Pancreas (tissue), 10 donors: ENCODE results near the gene CARD14. TPM values are rescaled to one million over a fixed set of nuclear protein-coding genes. Genes with fewer than 3 reads are reported as not detected.
"Not testable (repeated sequence)": the region's sequence is repeated elsewhere in the genome, so short reads cannot be mapped to it uniquely, and the experiment has no call there.

Experiments used
- ATAC-seq, 4 donors: fragments of 200-7000 bp; cut with Tn5 transposase; one replicate each; pipeline versions ENCODE4 v1.8.0 to v1.9.1; 2020; ENCODE audit warnings: mild to moderate bottlenecking in 4 of 4, moderate library complexity in 4 of 4
- DNase-seq, 6 donors: peaks; one replicate each; pipeline ENCODE4 v3.0.0-alpha.2; 2020
- FAIRE-seq: peaks from 2 replicates; lab custom pipeline; 2012; peaks lifted over from hg19 to GRCh38; lab: Jason Lieb, UNC
- H3K27ac ChIP-seq, 4 donors: fragments of 200-600 bp; sonication (generic); 1 replicate in 3 of 4; 2 replicates in 1 of 4; pipeline versions ENCODE4 v1.5.0 to v1.8.0; 2020
- H3K27me3 ChIP-seq, 4 donors: fragments of 200-600 bp; one replicate each; pipeline ENCODE4 v1.8.0; 2021
- H3K36me3 ChIP-seq, 3 donors: fragments of 200-600 bp; sonication (generic) in 1 of 3; one replicate each; pipeline versions ENCODE4 v1.5.0 to v1.8.0; 2020 to 2021
- H3K4me1 ChIP-seq, 3 donors: fragments of 200-600 bp; one replicate each; pipeline ENCODE4 v1.8.0; 2021
- H3K4me3 ChIP-seq, 4 donors: fragments of 200-600 bp; sonication (generic) in 2 of 4; one replicate each; pipeline versions ENCODE4 v1.5.0 to v1.8.0; 2020 to 2021
- H3K9me3 ChIP-seq, 4 donors: fragments of 200-600 bp; one replicate each; pipeline ENCODE4 v1.8.0; 2021
- WGBS, 2 donors: extraction: QIAGEN DNeasy Blood & Tissue Kit; methylation state at CpG; one replicate each; pipeline ENCODE4 v1.1.7; 2013; 5-methylcytosine and 5-hydroxymethylcytosine counted together
- intact Hi-C, 3 donors: fragments of 100-400 bp; cut with DNase I; formaldehyde crosslinking; loops; one replicate each; pipeline versions ENCODE4 v1.11.1 to v1.14.2; 2022
- polyA plus RNA-seq, 2 donors: library from polyadenylated mRNA; stranded (reverse); fragments of 200-250 nt; gene quantifications; one replicate each; pipeline ENCODE4 v1.2.3, GENCODE V29; 2013
- total RNA-seq, 6 donors: library from RNA; stranded (reverse); fragmentation: NEBNext Ultra II Directional in 4 of 6; extraction: Animal tissue kit (Norgen Biotek cat#: 25700) in 4 of 6; gene quantifications; one replicate each; pipeline versions ENCODE4 v1.2.1 to v1.2.4, GENCODE V29; 2021 to 2023
- TF ChIP-seq, protein P1 (sequence below), 4 donors: fragments of 200-600 bp; sonication (generic) in 3 of 4; IDR thresholded peaks; one replicate each; pipeline versions ENCODE4 v1.5.0 to v1.8.0; 2021; ENCODE audit warnings: antibody characterized with exemption in 4 of 4
- donor health status: healthy with polysubstance abuse.
- donor health status: DM: no; HTN: no; CAD: no; lungs with moderate emphysema.
- donor health status: DM: no; HTN: no; CAD: no.
- donor health status: control.
- donor health status: control.
- donor health status: Bipolar disorder and iron deficiency.
- donor health status: DM: yes; HTN: yes; CAD: no.
- donor health status: DM: no; HTN: no; CAD: no.
- donor health status: DM: no; HTN: no; CAD: no.
- donor health status: DM: yes; HTN: yes; CAD: no.

The CARD14 gene
- total and polyA plus RNA-seq, 8 donors: 0.06 to 0.33 (median 0.28) TPM; not detected in 3

DNA sequence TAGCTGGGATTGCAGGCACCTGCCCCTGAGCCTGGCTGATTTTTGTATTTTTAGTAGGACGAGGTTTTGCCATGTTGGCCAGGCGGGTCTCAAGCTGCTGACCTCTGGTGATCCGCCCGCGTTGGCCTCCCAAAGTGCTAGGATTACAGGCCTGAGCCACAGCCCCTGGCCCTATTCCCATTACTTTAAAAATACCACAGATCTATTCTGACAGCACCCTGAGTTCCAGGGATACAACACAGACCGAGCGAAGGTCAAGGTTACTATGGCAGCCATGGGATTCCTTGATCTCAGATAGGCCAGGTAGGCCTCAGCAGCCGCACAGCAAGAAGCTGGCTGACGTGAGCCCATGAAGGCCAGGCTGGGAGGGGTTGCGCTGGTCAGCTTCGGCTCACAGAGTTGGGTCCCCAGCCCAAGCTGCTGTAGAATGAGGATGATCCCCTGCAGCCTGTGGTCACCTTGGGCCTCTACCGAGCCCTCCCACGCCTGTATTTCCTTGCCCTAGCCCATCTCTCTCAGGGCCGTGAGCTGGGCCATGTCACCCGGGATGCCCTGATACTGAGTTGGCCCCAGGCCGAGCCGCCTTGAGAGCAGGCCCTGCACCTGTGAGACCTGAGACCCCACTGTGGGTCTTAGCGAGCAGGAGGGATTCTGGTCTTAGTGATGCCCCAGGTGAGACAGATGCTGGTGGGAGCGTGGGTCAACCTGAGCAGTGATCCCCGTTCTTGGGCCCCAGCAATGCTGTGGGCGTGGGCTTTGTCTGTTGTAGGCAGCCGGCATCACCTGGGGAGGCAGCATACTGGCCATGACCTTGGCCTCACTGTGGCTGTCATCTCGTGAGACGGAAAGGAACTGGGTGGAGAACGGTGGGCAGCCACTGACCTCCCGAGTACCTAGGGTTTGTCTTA lies 74.0 kb downstream of the CARD14 start:
- TF ChIP-seq, protein P1, sequence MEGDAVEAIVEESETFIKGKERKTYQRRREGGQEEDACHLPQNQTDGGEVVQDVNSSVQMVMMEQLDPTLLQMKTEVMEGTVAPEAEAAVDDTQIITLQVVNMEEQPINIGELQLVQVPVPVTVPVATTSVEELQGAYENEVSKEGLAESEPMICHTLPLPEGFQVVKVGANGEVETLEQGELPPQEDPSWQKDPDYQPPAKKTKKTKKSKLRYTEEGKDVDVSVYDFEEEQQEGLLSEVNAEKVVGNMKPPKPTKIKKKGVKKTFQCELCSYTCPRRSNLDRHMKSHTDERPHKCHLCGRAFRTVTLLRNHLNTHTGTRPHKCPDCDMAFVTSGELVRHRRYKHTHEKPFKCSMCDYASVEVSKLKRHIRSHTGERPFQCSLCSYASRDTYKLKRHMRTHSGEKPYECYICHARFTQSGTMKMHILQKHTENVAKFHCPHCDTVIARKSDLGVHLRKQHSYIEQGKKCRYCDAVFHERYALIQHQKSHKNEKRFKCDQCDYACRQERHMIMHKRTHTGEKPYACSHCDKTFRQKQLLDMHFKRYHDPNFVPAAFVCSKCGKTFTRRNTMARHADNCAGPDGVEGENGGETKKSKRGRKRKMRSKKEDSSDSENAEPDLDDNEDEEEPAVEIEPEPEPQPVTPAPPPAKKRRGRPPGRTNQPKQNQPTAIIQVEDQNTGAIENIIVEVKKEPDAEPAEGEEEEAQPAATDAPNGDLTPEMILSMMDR (IDR thresholded peaks at IDR 0.05): no peak
- FAIRE-seq: no peak
- WGBS, 2 donors: 92 to 94% methylated on average over 26 of the region's 26 CpGs

DNA sequence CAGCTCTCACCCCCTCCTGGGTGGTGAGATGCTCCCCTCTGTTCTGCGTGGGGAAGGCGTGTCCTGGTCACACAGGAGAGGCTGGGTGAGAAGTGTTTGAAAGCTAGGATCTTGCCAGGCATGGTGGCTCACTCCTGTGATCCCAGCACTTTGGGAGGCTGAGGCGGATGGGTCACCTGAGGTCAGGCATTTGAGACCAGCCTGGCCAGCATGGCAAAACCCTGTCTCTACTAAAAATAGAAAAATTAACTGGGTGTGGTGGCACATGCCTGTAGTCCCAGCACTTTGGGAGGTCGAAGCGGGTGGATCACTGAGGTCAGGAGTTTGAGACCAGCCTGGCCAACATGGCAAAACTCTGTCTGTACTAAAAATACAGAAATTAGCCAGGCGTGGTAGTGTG lies 74.6 kb downstream of the CARD14 start:
- H3K36me3 ChIP-seq: peaks cover 0 to 21% (median 0%) of the 10 kb centered on the region in 3 donors
- intact Hi-C loops: loop anchor here in 1 of 3 donors (10.0 kb wide), 1 partner anchor 150 kb away; no protein-coding TSS in a partner anchor
- not testable (repeated sequence) for H3K9me3 ChIP-seq, ATAC-seq, FAIRE-seq, H3K4me1 ChIP-seq, H3K4me3 ChIP-seq, DNase-seq, H3K27ac ChIP-seq, H3K27me3 ChIP-seq
- 94 to 98% methylated on average over 6 of the region's 6 CpGs for WGBS, 2 donors

More for the DNA sequence above, 74.0 kb downstream of the CARD14 start:
- Histone ChIP-seq H3K4me1 (no peaks in the 10 kb centered on the region), H3K27me3 (no peaks in the 10 kb centered on the region), H3K4me3 (no peak overlapping the region), H3K36me3 (peaks cover 0 to 21% (median 0%) of the 10 kb centered on the region in 3 donors), H3K9me3 (no peaks in the 10 kb centered on the region), H3K27ac (no peak overlapping the region)
- ATAC-seq: no peak
- peak in 1 of 6 donors; percentile 40 for DNase-seq
- intact Hi-C loops: loop anchor here in 1 of 3 donors (10.0 kb wide), 1 partner anchor 149 kb away; no protein-coding TSS in a partner anchor

DNA sequence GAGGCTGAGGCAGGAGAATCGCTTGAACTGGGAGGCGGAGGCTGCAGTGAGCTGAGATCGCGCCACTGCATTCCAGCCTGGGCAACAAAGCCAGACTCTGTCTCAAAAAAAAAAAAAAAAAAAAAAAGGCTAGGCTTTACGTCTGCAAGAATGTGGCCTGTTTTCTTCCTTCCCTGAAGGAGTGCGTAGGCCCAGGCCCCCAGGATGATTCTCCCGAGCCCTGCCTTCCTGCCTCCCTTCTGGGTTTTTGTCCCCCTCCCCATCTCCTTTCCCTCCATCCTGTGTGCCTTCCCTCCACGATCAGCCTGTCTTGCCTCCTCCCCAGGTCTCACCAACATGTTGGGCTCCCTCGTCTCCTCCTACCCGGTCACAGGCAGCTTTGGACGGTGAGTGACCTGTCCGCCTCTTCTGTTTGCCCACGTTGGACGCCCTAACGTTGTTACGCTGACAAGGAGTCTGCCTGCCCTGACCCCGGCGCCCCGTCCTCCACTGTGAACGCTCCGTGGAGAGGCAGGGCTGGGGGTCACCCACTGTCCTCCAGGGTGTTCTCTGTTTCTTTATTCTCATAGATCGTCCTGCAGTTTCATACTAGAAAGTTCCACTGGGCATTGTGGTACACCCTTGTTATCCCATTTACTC lies 75.2 kb downstream of the CARD14 start:
- Histone ChIP-seq H3K27ac (no peak overlapping the region), H3K4me1 (no peaks in the 10 kb centered on the region), H3K9me3 (no peaks in the 10 kb centered on the region), H3K36me3 (peaks cover 0 to 21% (median 0%) of the 10 kb centered on the region in 3 donors), H3K4me3 (no peak overlapping the region), H3K27me3 (no peaks in the 10 kb centered on the region)
- DNase-seq (peak in 1 of 6 donors; percentile 37), ATAC-seq (no peak), FAIRE-seq (no peak)
- TF ChIP-seq, protein P1 (IDR thresholded peaks at IDR 0.05): no peak
- WGBS, 2 donors: 89 to 92% methylated on average over 22 of the region's 22 CpGs
- intact Hi-C loops: loop anchor here in 1 of 3 donors (10.0 kb wide), 1 partner anchor 150 kb away; no protein-coding TSS in a partner anchor

DNA sequence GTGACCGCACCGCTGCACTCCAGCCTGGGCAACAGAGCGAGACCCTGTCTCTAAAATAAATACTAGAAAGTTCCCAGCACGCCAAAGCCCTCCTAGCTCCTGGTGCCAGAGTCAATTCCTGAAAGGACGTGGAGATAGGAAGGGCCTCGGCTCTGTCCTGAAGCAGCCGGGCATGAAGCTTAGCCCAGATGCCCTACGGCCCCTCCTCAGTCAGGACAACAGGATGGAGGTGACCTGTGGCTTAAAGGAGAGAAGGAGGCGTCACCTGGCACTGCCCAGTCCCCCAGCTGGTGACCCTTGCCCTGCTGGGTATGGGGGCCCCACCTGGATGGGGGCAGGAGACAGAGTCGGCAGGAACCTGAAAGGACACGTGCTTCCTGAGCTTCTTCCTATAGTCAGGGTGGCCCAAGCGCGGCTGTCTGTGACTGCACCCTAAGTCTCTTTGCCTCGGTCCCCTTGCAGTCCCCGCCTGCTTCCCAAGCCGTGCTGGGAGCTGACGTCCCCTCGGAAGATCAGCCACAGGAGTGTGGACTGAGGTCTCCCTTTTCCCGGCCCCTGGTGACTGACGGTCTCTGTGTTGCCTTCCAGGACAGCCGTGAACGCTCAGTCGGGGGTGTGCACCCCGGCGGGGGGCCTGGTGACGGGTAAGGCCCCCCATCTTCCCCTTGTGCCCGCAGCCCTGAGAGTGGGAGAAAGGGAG lies 75.9 kb downstream of the CARD14 start:
- peak in 1 of 6 donors; percentile 59 for DNase-seq
- intact Hi-C loops: loop anchor here in 1 of 3 donors (10.0 kb wide), 1 partner anchor 151 kb away; no protein-coding TSS in a partner anchor
- Histone ChIP-seq H3K4me3 (no peak overlapping the region), H3K9me3 (no peaks in the 10 kb centered on the region), H3K4me1 (no peaks in the 10 kb centered on the region), H3K27ac (no peak overlapping the region), H3K36me3 (peaks cover 0 to 21% (median 0%) of the 10 kb centered on the region in 3 donors), H3K27me3 (no peaks in the 10 kb centered on the region)
- ATAC-seq: no peak
- WGBS, 2 donors: 91 to 95% methylated on average over 22 to 27 of the region's 27 CpGs
- FAIRE-seq: no peak
- TF ChIP-seq, protein P1 (IDR thresholded peaks at IDR 0.05): no peak
